Neural cell (in vitro differentiated cells): ENCODE data around the gene IGFBP2.

ENCODE experiments used
- EZH2 ChIP-seq: fragments of 200-600, 300-800 bp; shearing (Covaris generic), sonication (generic); IDR thresholded peaks from 2 replicates; pipeline ENCODE4 v1.6.1; 2014; ENCODE audit warnings: antibody characterized with exemption, low read length, borderline replicate concordance, mild to moderate bottlenecking; ENCODE audit not compliant: insufficient read depth, poor library complexity, severe bottlenecking
- POLR2AphosphoS5 ChIP-seq: IDR thresholded peaks from 2 replicates; pipeline ENCODE4 v1.6.1; 2012
- REST ChIP-seq: IDR thresholded peaks from 2 replicates; pipeline ENCODE4 v1.6.1; 2012; ENCODE audit warnings: borderline replicate concordance
- SMC3 ChIP-seq: fragments of 450-650 bp; conservative IDR thresholded peaks from 2 replicates; pipeline ENCODE4 v1.6.1; 2014; ENCODE audit warnings: antibody characterized with exemption, mild to moderate bottlenecking, moderate library complexity; ENCODE audit not compliant: poor library complexity
- TF ChIP-seq, protein P1 (sequence below): fragments of 450-650 bp; IDR thresholded peaks from 2 replicates; pipeline ENCODE4 v1.5.1; 2014; ENCODE audit warnings: antibody characterized with exemption, mild to moderate bottlenecking, moderate library complexity; ENCODE audit not compliant: poor library complexity, severe bottlenecking

- TF ChIP-seq POLR2AphosphoS5 (no peak), EZH2 (no peak), REST (no peak), SMC3 (peak; percentile 78)
- TF ChIP-seq, protein P1, sequence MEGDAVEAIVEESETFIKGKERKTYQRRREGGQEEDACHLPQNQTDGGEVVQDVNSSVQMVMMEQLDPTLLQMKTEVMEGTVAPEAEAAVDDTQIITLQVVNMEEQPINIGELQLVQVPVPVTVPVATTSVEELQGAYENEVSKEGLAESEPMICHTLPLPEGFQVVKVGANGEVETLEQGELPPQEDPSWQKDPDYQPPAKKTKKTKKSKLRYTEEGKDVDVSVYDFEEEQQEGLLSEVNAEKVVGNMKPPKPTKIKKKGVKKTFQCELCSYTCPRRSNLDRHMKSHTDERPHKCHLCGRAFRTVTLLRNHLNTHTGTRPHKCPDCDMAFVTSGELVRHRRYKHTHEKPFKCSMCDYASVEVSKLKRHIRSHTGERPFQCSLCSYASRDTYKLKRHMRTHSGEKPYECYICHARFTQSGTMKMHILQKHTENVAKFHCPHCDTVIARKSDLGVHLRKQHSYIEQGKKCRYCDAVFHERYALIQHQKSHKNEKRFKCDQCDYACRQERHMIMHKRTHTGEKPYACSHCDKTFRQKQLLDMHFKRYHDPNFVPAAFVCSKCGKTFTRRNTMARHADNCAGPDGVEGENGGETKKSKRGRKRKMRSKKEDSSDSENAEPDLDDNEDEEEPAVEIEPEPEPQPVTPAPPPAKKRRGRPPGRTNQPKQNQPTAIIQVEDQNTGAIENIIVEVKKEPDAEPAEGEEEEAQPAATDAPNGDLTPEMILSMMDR, result peak; percentile 78
Observed at GRCh38 chr2:216696751-216697560, 63.7 kb downstream of the IGFBP2 start.
